ENCODE data around the gene ZNF516.

ZNF516 gene

DNA sequence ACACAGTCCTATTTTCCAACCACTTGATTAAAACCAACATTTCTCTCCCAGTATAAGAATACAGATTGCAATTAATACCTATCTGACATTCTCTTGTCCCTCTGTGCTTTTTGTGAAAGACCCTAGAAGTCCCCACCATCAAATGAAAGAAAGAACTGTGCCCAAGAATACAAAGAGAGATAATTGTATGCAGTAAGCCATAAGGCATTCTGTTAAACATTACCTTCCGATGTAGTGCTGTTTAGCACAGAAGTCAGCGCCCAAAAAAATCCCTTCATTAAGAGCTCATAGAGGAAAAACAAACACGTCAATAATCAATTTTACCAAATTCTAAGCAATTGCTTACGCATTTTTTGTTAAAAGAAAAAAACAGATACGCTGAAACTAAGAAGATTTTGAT, 41.1 kb downstream of the ZNF516 start:
- Histone ChIP-seq H3K9me3 (ENCODE audit: insufficient read depth, low read length, severe bottlenecking) (no peaks in the 10 kb centered on the region), H3K9ac (ENCODE audit: low read depth, low read length) (no peak overlapping the region), H3K79me2 (ENCODE audit: insufficient read depth, low read length) (no peaks in the 10 kb centered on the region), H3K4me1 (ENCODE audit: insufficient read depth, low read length) (no peaks in the 10 kb centered on the region), H3K27ac (ENCODE audit: low read length) (no peak overlapping the region), H3K27me3 (ENCODE audit: insufficient read depth, low read length, poor library complexity) (peaks cover 14% of the 10 kb centered on the region), H3K4me3 (ENCODE audit: low read depth in 1 of 2, low read length in 2 of 2) (no peak overlapping the region), H2AFZ (ENCODE audit: low read depth, low read length) (no peak overlapping the region), H3K36me3 (ENCODE audit: insufficient read depth, low read length) (no peaks in the 10 kb centered on the region), H3K4me2 (ENCODE audit: insufficient read depth, low read length) (no peak overlapping the region), H4K20me1 (ENCODE audit: insufficient read depth, low read length) (no peaks in the 10 kb centered on the region)
- no peak for ATAC-seq (ENCODE audit: insufficient read depth, low read depth)
- DNase-seq = no peak
- no peak for TF ChIP-seq EZH2 (IDR thresholded peaks at IDR 0.05; ENCODE audit: borderline replicate concordance, low read depth, low read length, severe bottlenecking)
- TF ChIP-seq, protein P1, sequence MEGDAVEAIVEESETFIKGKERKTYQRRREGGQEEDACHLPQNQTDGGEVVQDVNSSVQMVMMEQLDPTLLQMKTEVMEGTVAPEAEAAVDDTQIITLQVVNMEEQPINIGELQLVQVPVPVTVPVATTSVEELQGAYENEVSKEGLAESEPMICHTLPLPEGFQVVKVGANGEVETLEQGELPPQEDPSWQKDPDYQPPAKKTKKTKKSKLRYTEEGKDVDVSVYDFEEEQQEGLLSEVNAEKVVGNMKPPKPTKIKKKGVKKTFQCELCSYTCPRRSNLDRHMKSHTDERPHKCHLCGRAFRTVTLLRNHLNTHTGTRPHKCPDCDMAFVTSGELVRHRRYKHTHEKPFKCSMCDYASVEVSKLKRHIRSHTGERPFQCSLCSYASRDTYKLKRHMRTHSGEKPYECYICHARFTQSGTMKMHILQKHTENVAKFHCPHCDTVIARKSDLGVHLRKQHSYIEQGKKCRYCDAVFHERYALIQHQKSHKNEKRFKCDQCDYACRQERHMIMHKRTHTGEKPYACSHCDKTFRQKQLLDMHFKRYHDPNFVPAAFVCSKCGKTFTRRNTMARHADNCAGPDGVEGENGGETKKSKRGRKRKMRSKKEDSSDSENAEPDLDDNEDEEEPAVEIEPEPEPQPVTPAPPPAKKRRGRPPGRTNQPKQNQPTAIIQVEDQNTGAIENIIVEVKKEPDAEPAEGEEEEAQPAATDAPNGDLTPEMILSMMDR (IDR thresholded peaks at IDR 0.05; ENCODE audit: borderline replicate concordance, extremely low read depth, low read length, poor library complexity, severe bottlenecking) = no peak

DNA sequence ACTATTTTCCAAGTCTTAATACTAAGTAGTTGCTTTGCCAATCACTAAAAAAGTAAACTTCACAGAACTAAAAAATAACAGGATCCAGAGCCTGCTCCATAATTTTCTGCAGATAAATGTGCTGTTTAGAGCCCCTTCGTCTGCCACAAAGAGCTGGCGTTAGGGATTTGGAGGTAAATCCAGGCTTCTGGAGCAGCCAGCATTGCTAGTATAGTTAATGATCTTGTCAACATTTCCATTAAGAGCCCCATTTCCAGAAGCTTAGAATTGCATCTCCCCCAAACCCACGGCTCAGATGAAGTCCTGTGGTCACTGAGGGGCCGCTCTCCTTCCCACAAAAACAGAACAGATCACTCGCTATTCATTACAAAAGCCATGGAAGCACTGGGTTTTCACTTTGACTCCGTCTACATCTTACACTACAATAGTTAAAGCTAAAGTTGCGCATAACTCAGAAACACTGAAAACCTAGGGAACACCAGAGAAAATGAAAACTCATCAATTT, 41.9 kb downstream of the ZNF516 start:
- no peak for TF ChIP-seq EZH2 (IDR thresholded peaks at IDR 0.05; ENCODE audit: borderline replicate concordance, low read depth, low read length, severe bottlenecking)
- TF ChIP-seq, protein P1 (IDR thresholded peaks at IDR 0.05; ENCODE audit: borderline replicate concordance, extremely low read depth, low read length, poor library complexity, severe bottlenecking) = no peak
- Histone ChIP-seq H3K36me3 (ENCODE audit: insufficient read depth, low read length) (no peaks in the 10 kb centered on the region), H4K20me1 (ENCODE audit: insufficient read depth, low read length) (no peaks in the 10 kb centered on the region), H3K27me3 (ENCODE audit: insufficient read depth, low read length, poor library complexity) (peaks cover 14% of the 10 kb centered on the region), H2AFZ (ENCODE audit: low read depth, low read length) (no peak overlapping the region), H3K27ac (ENCODE audit: low read length) (no peak overlapping the region), H3K4me1 (ENCODE audit: insufficient read depth, low read length) (no peaks in the 10 kb centered on the region), H3K9me3 (ENCODE audit: insufficient read depth, low read length, severe bottlenecking) (no peaks in the 10 kb centered on the region), H3K4me3 (ENCODE audit: low read depth in 1 of 2, low read length in 2 of 2) (no peak overlapping the region), H3K79me2 (ENCODE audit: insufficient read depth, low read length) (no peaks in the 10 kb centered on the region), H3K9ac (ENCODE audit: low read depth, low read length) (no peak overlapping the region), H3K4me2 (ENCODE audit: insufficient read depth, low read length) (no peak overlapping the region)
- ATAC-seq (ENCODE audit: insufficient read depth, low read depth) (no peak), DNase-seq (no peak)

DNA sequence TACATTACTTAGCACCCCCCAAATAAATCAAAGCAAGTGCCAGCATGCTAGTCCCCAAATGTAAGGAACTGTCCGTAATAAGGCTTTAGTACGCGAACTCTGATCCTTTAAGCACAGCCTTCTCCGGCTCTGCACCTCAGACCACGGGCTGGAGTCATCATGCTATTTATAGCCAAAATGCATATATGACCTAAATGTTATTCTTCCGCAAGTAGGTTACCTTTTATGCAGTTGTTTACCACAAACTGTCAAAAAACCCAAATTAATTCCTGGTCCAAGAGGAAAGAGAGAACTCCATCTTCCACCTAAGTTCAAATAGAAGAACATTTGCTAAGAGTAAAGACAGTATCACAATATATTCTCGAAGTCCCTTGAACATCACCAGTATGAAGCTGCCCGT, 42.7 kb downstream of the ZNF516 start:
- TF ChIP-seq, protein P1 (IDR thresholded peaks at IDR 0.05; ENCODE audit: borderline replicate concordance, extremely low read depth, low read length, poor library complexity, severe bottlenecking) = no peak
- TF ChIP-seq EZH2 (IDR thresholded peaks at IDR 0.05; ENCODE audit: borderline replicate concordance, low read depth, low read length, severe bottlenecking) = no peak
- H3K36me3 ChIP-seq (ENCODE audit: insufficient read depth, low read length) = no peaks in the 10 kb centered on the region
- DNase-seq (no peak), ATAC-seq (ENCODE audit: insufficient read depth, low read depth) (no peak)
- H3K4me2 ChIP-seq (ENCODE audit: insufficient read depth, low read length) = no peak overlapping the region
- H3K4me1 ChIP-seq (ENCODE audit: insufficient read depth, low read length) = no peaks in the 10 kb centered on the region
- H3K27me3 ChIP-seq (ENCODE audit: insufficient read depth, low read length, poor library complexity) = peaks cover 14% of the 10 kb centered on the region
- H3K9ac ChIP-seq (ENCODE audit: low read depth, low read length) = no peak overlapping the region
- no peaks in the 10 kb centered on the region for H3K79me2 ChIP-seq (ENCODE audit: insufficient read depth, low read length)
- H4K20me1 ChIP-seq (ENCODE audit: insufficient read depth, low read length) = no peaks in the 10 kb centered on the region
- H3K9me3 ChIP-seq (ENCODE audit: insufficient read depth, low read length, severe bottlenecking) = no peaks in the 10 kb centered on the region
- no peak overlapping the region for H3K27ac ChIP-seq (ENCODE audit: low read length)
- no peak overlapping the region for H3K4me3 ChIP-seq (ENCODE audit: low read depth in 1 of 2, low read length in 2 of 2)
- H2AFZ ChIP-seq (ENCODE audit: low read depth, low read length) = no peak overlapping the region
